Esophagus muscularis mucosa (tissue), 4 donors: Measurements from ENCODE around the gene PLEKHA6. TPM values are rescaled to one million over a fixed set of nuclear protein-coding genes. Genes with fewer than 3 reads are reported as not detected.
"Not testable (repeated sequence)": the region's sequence is repeated elsewhere in the genome, so short reads cannot be mapped to it uniquely, and the experiment has no call there.

ENCODE experiments used
- DNase-seq: peaks from one replicate; pipeline ENCODE4 v3.0.0-alpha.2; 2017; ENCODE audit errors: extremely low spot score
- H3K27ac ChIP-seq, 4 donors: fragments of 200-600 bp; sonication (generic); replicated peaks in 1 of 4; 1 replicate in 3 of 4; 2 replicates in 1 of 4; pipeline ENCODE4 v1.5.1; 2016 to 2019; ENCODE audit warnings: mild to moderate bottlenecking in 1 of 4
- H3K27me3 ChIP-seq, 4 donors: fragments of 200-600 bp; sonication (generic); one replicate each; pipeline versions ENCODE4 v1.5.1 to v1.6.0; 2016 to 2019
- H3K36me3 ChIP-seq, 4 donors: fragments of 200-600 bp; sonication (generic); one replicate each; pipeline ENCODE4 v1.5.1; 2016 to 2019
- H3K4me1 ChIP-seq, 4 donors: fragments of 200-600 bp; sonication (generic); one replicate each; pipeline ENCODE4 v1.5.1; 2016 to 2019
- H3K4me3 ChIP-seq, 4 donors: fragments of 200-600 bp; sonication (generic); 1 replicate in 2 of 4; 2 replicates in 2 of 4; pipeline ENCODE4 v1.5.1; 2016 to 2019; ENCODE audit warnings: mild to moderate bottlenecking in 4 of 4, moderate library complexity in 1 of 4
- H3K9me3 ChIP-seq, 4 donors: fragments of 200-600 bp; sonication (generic); 1 replicate in 3 of 4; 2 replicates in 1 of 4; pipeline ENCODE4 v1.5.1; 2016 to 2019
- CTCF ChIP-seq, 3 experiments: fragments of 200-600 bp in 2 of 3; fragments of 450-650 bp in 1 of 3; sonication (generic) in 2 of 3; IDR thresholded peaks; one replicate each; pipeline ENCODE4 v1.5.1; 2017 to 2019; ENCODE audit warnings: antibody characterized with exemption in 3 of 3, mild to moderate bottlenecking in 2 of 3, moderate library complexity in 1 of 3
- EP300 ChIP-seq: sonication (generic); formaldehyde crosslinking; IDR thresholded peaks from one replicate; pipeline ENCODE4 v1.6.1; 2017; ENCODE audit warnings: antibody characterized with exemption
- POLR2A ChIP-seq: fragments of 450-650 bp; IDR thresholded peaks from one replicate; pipeline ENCODE4 v1.6.1; 2017; ENCODE audit warnings: antibody characterized with exemption, moderate library complexity, mild to moderate bottlenecking, low read depth
- POLR2AphosphoS5 ChIP-seq, 2 donors: sonication (generic); formaldehyde crosslinking; IDR thresholded peaks; one replicate each; pipeline ENCODE4 v1.6.1; 2017; ENCODE audit warnings: antibody characterized with exemption in 2 of 2
- WGBS: methylation state at CpG from one replicate; pipeline ENCODE4 v1.1.5; 2018; 5-methylcytosine and 5-hydroxymethylcytosine counted together
- intact Hi-C: fragments of 100-400 bp; cut with DNase I; formaldehyde crosslinking; loops from one replicate; pipeline ENCODE4 v1.15.1; 2023
- total RNA-seq, 4 donors: library from RNA; depleted of rRNA; stranded (reverse); fragments of >200 nt; gene quantifications; one replicate each; pipeline versions ENCODE4 v1.1.0 to v1.2.1, GENCODE V29; 2016

Gene PLEKHA6
- total RNA-seq, 4 donors from 2014 or later, result 11.9 to 22.4 (median 15.9) TPM

GRCh38 chr1:204314171-204314892 lies 45.4 kb downstream of the PLEKHA6 start:
- no peak overlapping the region for H3K27ac ChIP-seq
- H3K27me3 ChIP-seq, result peaks cover 0 to 9% (median 0%) of the 10 kb centered on the region in 4 donors
- no peak for TF ChIP-seq EP300
- TF ChIP-seq POLR2A, result no peak
- TF ChIP-seq CTCF (IDR thresholded peaks at IDR 0.05), result no peak
- TF ChIP-seq POLR2AphosphoS5 (IDR thresholded peaks at IDR 0.05), result no peak
- peaks cover 0 to 10% (median 2%) of the 10 kb centered on the region in 4 donors for H3K4me1 ChIP-seq
- 90% methylated on average over 6 of the region's 7 CpGs for WGBS
- intact Hi-C loops, result no loop called here
- no peaks in the 10 kb centered on the region for H3K9me3 ChIP-seq
- H3K4me3 ChIP-seq, result no peak overlapping the region
- DNase-seq, result no peak
- H3K36me3 ChIP-seq, result no peaks in the 10 kb centered on the region

- DNase-seq, result no peak
- no peaks in the 10 kb centered on the region for H3K36me3 ChIP-seq
- H3K27ac ChIP-seq, result no peak overlapping the region
- H3K9me3 ChIP-seq, result no peaks in the 10 kb centered on the region
- WGBS, result 74% methylated on average over 4 of the region's 4 CpGs
- no peak overlapping the region for H3K4me3 ChIP-seq
- peaks cover 0 to 15% (median 0%) of the 10 kb centered on the region in 4 donors for H3K27me3 ChIP-seq
- intact Hi-C loops, result no loop called here
- H3K4me1 ChIP-seq, result peaks cover 0 to 4% (median 2%) of the 10 kb centered on the region in 4 donors
- no peak for TF ChIP-seq CTCF (IDR thresholded peaks at IDR 0.05)
- no peak for TF ChIP-seq POLR2AphosphoS5 (IDR thresholded peaks at IDR 0.05)
Measured at GRCh38 chr1:204313675-204314074, 46.1 kb downstream of the PLEKHA6 start.

GRCh38 chr1:204310970-204311369 lies 48.8 kb downstream of the PLEKHA6 start:
- 95% methylated on average over 4 of the region's 4 CpGs for WGBS
- Histone ChIP-seq H3K4me1 (peaks cover 8 to 16% (median 10%) of the 10 kb centered on the region in 4 donors), H3K27me3 (peaks cover 0 to 41% (median 0%) of the 10 kb centered on the region in 4 donors)
- H3K4me3 ChIP-seq, DNase-seq, H3K36me3 ChIP-seq, H3K9me3 ChIP-seq, H3K27ac ChIP-seq, intact Hi-C loops: not testable (repeated sequence)

GRCh38 chr1:204308023-204308628 lies 51.6 kb downstream of the PLEKHA6 start:
- no peaks in the 10 kb centered on the region for H3K9me3 ChIP-seq
- no peaks in the 10 kb centered on the region for H3K36me3 ChIP-seq
- TF ChIP-seq EP300, result no peak
- TF ChIP-seq POLR2AphosphoS5 (IDR thresholded peaks at IDR 0.05), result no peak
- TF ChIP-seq CTCF (IDR thresholded peaks at IDR 0.05), result no peak
- TF ChIP-seq POLR2A, result no peak
- peak overlapping the region in 1 of 4 donors; percentile 14 for H3K4me3 ChIP-seq
- H3K27ac ChIP-seq, result peak overlapping the region in 2 of 4 donors; percentile 48 to 64
- 66% methylated on average over 4 of the region's 4 CpGs for WGBS
- H3K27me3 ChIP-seq, result peaks cover 0 to 36% (median 0%) of the 10 kb centered on the region in 4 donors
- peaks cover 5 to 16% (median 9%) of the 10 kb centered on the region in 4 donors for H3K4me1 ChIP-seq
- intact Hi-C loops, result no loop called here
- no peak for DNase-seq

GRCh38 chr1:204307334-204307883 lies 52.3 kb downstream of the PLEKHA6 start:
- TF ChIP-seq CTCF (IDR thresholded peaks at IDR 0.05) (peak in 1 of 3 experiments; percentile 20), POLR2A (no peak)
- H3K36me3 ChIP-seq, result no peaks in the 10 kb centered on the region
- H3K27ac ChIP-seq, result peak overlapping the region; percentile 31 to 64 (median 40)
- intact Hi-C loops, result no loop called here
- DNase-seq, result no peak
- H3K9me3 ChIP-seq, result no peaks in the 10 kb centered on the region
- H3K4me3 ChIP-seq, result peak overlapping the region; percentile 14 to 34 (median 24)
- peaks cover 5 to 16% (median 9%) of the 10 kb centered on the region in 4 donors for H3K4me1 ChIP-seq
- H3K27me3 ChIP-seq, result peaks cover 0 to 37% (median 0%) of the 10 kb centered on the region in 4 donors
- WGBS, result 35% methylated on average over 12 of the region's 12 CpGs
